DMS153 treated with DMSO at 0.1 percent for 48 hours (cell line): ENCODE measurements around the gene KRT2.

Experiments used
- DNase-seq: peaks from one replicate; lab custom pipeline; 2025; ENCODE audit not compliant: unreplicated experiment; lab: John Stamatoyannopoulos, UW

The KRT2 gene

GRCh38 chr12:52618216-52618615 lies 33.8 kb downstream of the KRT2 start, which contains the start of gene KRT73:
Gene KRT73 (minus strand): TSS chr12:52618559. CDS start chr12:52618524, 35 bp downstream.
- no peak for DNase-seq

GRCh38 chr12:52617403-52617785 lies 34.6 kb downstream of the KRT2 start:
- no peak for DNase-seq

- no peak for DNase-seq
Observed at GRCh38 chr12:52616680-52617402, 35.2 kb downstream of the KRT2 start.

- DNase-seq = no peak
Observed at GRCh38 chr12:52615912-52616311, 36.1 kb downstream of the KRT2 start.

- DNase-seq = no peak
Observed at GRCh38 chr12:52615208-52615868, 36.7 kb downstream of the KRT2 start.

GRCh38 chr12:52614381-52615207 lies 37.4 kb downstream of the KRT2 start:
- DNase-seq = no peak

- no peak for DNase-seq
Observed at GRCh38 chr12:52613384-52614030, 38.5 kb downstream of the KRT2 start.

- DNase-seq = no peak
Observed at GRCh38 chr12:52612431-52613383, 39.3 kb downstream of the KRT2 start.

- DNase-seq = no peak
Observed at GRCh38 chr12:52611080-52611468, 40.9 kb downstream of the KRT2 start.

GRCh38 chr12:52608826-52609630 lies 43.0 kb downstream of the KRT2 start:
- no peak for DNase-seq

- no peak for DNase-seq
Observed at GRCh38 chr12:52608161-52608560, 43.9 kb downstream of the KRT2 start.

- no peak for DNase-seq
Observed at GRCh38 chr12:52607314-52607713, 44.7 kb downstream of the KRT2 start.

- no peak for DNase-seq
Observed at GRCh38 chr12:52606581-52607218, 45.3 kb downstream of the KRT2 start.

GRCh38 chr12:52606096-52606495 lies 45.9 kb downstream of the KRT2 start:
- no peak for DNase-seq

- no peak for DNase-seq
Observed at GRCh38 chr12:52605542-52605941, 46.5 kb downstream of the KRT2 start.

- no peak for DNase-seq
Observed at GRCh38 chr12:52604859-52605258, 47.2 kb downstream of the KRT2 start.

- DNase-seq = no peak
Observed at GRCh38 chr12:52603314-52603713, 48.7 kb downstream of the KRT2 start.

- no peak for DNase-seq
Observed at GRCh38 chr12:52602552-52602951, 49.5 kb downstream of the KRT2 start.

- DNase-seq = no peak
Observed at GRCh38 chr12:52601671-52602070, 50.3 kb downstream of the KRT2 start.
